SK-N-MC (cell line): Measurements from ENCODE around the gene DSTN.

ENCODE experiments used
- EZH2 ChIP-seq: fragments of 200-600 bp; sonication (generic); IDR thresholded peaks from one replicate; pipeline ENCODE4 v1.6.1; 2017; ENCODE audit warnings: antibody characterized with exemption
- POLR2AphosphoS5 ChIP-seq: IDR thresholded peaks from 2 replicates; pipeline ENCODE4 v1.6.1; 2012; ENCODE audit warnings: mild to moderate bottlenecking, low read depth, low read length, borderline replicate concordance

DNA sequence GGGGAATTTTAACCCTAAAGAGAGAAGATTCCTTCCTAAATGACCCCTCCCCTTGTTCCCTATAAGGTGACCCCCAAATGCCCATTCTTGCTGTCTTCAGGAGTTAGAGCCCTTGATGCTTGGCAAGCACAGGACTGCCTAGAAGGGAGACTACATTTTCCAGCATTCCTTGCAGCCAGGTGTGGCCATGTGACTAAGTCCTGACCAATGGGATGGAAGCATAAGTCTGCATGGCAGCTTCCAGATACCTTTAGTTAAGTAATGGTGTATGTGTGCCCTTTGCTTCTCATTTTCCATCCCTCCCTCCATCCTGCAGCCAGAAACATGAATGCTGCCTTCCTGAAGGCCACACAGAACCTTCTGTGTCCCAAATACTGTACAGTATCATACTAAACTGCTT lies 44.2 kb upstream of the DSTN start:
- no peak for TF ChIP-seq POLR2AphosphoS5
- TF ChIP-seq EZH2: no peak
